Fibroblast of gingiva (primary cell): ENCODE data around the gene TMSB4Y.

Experiments used
- DNase-seq: peaks from one replicate; pipeline ENCODE4 v3.0.0-alpha.2; 2011; ENCODE audit warnings: low read depth

Gene TMSB4Y

GRCh38 chrY:13703568-13703968 is at the start of gene TMSB4Y:
TMSB4Y (plus strand) TSS chrY:13703899.
- DNase-seq = peak; percentile 74

GRCh38 chrY:13664162-13664561 is 39.5 kb upstream of the TMSB4Y start:
- no peak for DNase-seq

GRCh38 chrY:13671122-13671521 is 32.6 kb upstream of the TMSB4Y start:
- no peak for DNase-seq

- no peak for DNase-seq
Measured at GRCh38 chrY:13702276-13702675, 1.4 kb upstream of the TMSB4Y start.

- DNase-seq = peak; percentile 1
Measured at GRCh38 chrY:13704121-13704930, 627 bp downstream of the TMSB4Y start.

- DNase-seq = no peak
Measured at GRCh38 chrY:13705197-13705596, 1.5 kb downstream of the TMSB4Y start.

- DNase-seq = no peak
Measured at GRCh38 chrY:13708038-13708437, 4.3 kb downstream of the TMSB4Y start.

GRCh38 chrY:13718996-13719395 is 15.3 kb downstream of the TMSB4Y start:
- DNase-seq = no peak

- DNase-seq = no peak
Measured at GRCh38 chrY:13729517-13729916, 25.8 kb downstream of the TMSB4Y start.

- no peak for DNase-seq
Measured at GRCh38 chrY:13738618-13739017, 34.9 kb downstream of the TMSB4Y start.

GRCh38 chrY:13751289-13752071 is 47.8 kb downstream of the TMSB4Y start:
- DNase-seq = no peak

- no peak for DNase-seq
Measured at GRCh38 chrY:13754661-13755060, 51.0 kb downstream of the TMSB4Y start.
